H9 (cell line): ENCODE measurements around the gene LRMDA. TPM values are rescaled to one million over a fixed set of nuclear protein-coding genes. Genes with fewer than 3 reads are reported as not detected.

ENCODE experiments used
- DNase-seq: peaks from one replicate; pipeline ENCODE4 v3.0.0-alpha.2; 2017
- H2AFZ ChIP-seq: one replicate; pipeline ENCODE4 v1.6.1; 2013; ENCODE audit warnings: mild to moderate bottlenecking, low read length, control low read depth, moderate library complexity
- H2AK5ac ChIP-seq: 2 replicates; pipeline ENCODE4 v1.6.1; 2013; ENCODE audit warnings: low read length, control low read depth, mixed read lengths; ENCODE audit not compliant: insufficient read length
- H2BK120ac ChIP-seq: one replicate; pipeline ENCODE4 v1.6.1; 2013; ENCODE audit warnings: low read depth, mild to moderate bottlenecking, low read length, control low read depth, inconsistent platforms; ENCODE audit not compliant: poor library complexity, severe bottlenecking
- H2BK12ac ChIP-seq: 2 replicates; pipeline ENCODE4 v1.6.1; 2013; ENCODE audit warnings: low read length, control low read depth, mixed read lengths, low read depth; ENCODE audit not compliant: insufficient read length
- H2BK15ac ChIP-seq: 2 replicates; pipeline ENCODE4 v1.6.1; 2013; ENCODE audit warnings: low read depth, low read length, control low read depth
- H2BK20ac ChIP-seq: one replicate; pipeline ENCODE4 v1.6.1; 2013; ENCODE audit warnings: low read depth, mild to moderate bottlenecking, low read length, control low read depth, inconsistent platforms; ENCODE audit not compliant: poor library complexity, severe bottlenecking
- H2BK5ac ChIP-seq: 2 replicates; pipeline ENCODE4 v1.6.1; 2013; ENCODE audit warnings: low read length, control low read depth, mixed read lengths; ENCODE audit not compliant: insufficient read length
- H3K14ac ChIP-seq: 2 replicates; pipeline ENCODE4 v1.6.1; 2013; ENCODE audit warnings: low read length, control low read depth; ENCODE audit not compliant: insufficient read depth
- H3K18ac ChIP-seq: 2 replicates; pipeline ENCODE4 v1.6.1; 2013; ENCODE audit warnings: low read depth, mild to moderate bottlenecking, mixed read lengths, low read length, control low read depth; ENCODE audit not compliant: insufficient read length
- H3K23ac ChIP-seq: 2 replicates; pipeline ENCODE4 v1.6.1; 2013; ENCODE audit warnings: low read length, control low read depth, mixed read lengths, low read depth; ENCODE audit not compliant: insufficient read length
- H3K23me2 ChIP-seq: 2 replicates; pipeline ENCODE4 v1.6.1; 2013; ENCODE audit warnings: low read depth, mild to moderate bottlenecking, mixed read lengths, low read length, control low read depth; ENCODE audit not compliant: insufficient read length, poor library complexity, severe bottlenecking
- H3K27ac ChIP-seq: 2 replicates; pipeline ENCODE4 v1.5.1; 2013; ENCODE audit warnings: low read length, control low read depth, mixed read lengths, low read depth; ENCODE audit not compliant: insufficient read length
- H3K27me3 ChIP-seq: 2 replicates; pipeline ENCODE4 v1.6.1; 2013; ENCODE audit warnings: low read length, control low read depth, inconsistent platforms; ENCODE audit not compliant: insufficient read depth
- H3K4ac ChIP-seq: 2 replicates; pipeline ENCODE4 v1.6.1; 2013; ENCODE audit warnings: low read depth, mild to moderate bottlenecking, control low read depth, inconsistent platforms, low read length, moderate library complexity
- H3K4me1 ChIP-seq: 2 replicates; pipeline ENCODE4 v1.6.1; 2013; ENCODE audit warnings: low read length, control low read depth, inconsistent platforms; ENCODE audit not compliant: insufficient read depth
- H3K4me2 ChIP-seq: 2 replicates; pipeline ENCODE4 v1.6.1; 2013; ENCODE audit warnings: low read length, control low read depth, mixed read lengths; ENCODE audit not compliant: insufficient read length, insufficient read depth
- H3K56ac ChIP-seq: 2 replicates; pipeline ENCODE4 v1.6.1; 2013; ENCODE audit warnings: low read depth, mild to moderate bottlenecking, mixed read lengths, low read length, control low read depth; ENCODE audit not compliant: insufficient read length
- H3K79me1 ChIP-seq: 2 replicates; pipeline ENCODE4 v1.6.1; 2013; ENCODE audit warnings: low read depth, mild to moderate bottlenecking, moderate library complexity, low read length, control low read depth, inconsistent platforms; ENCODE audit not compliant: insufficient read depth, poor library complexity, severe bottlenecking
- H3K79me2 ChIP-seq: 2 replicates; pipeline ENCODE4 v1.6.1; 2013; ENCODE audit warnings: low read length, control low read depth, inconsistent platforms; ENCODE audit not compliant: insufficient read depth
- H3K9ac ChIP-seq: 2 replicates; pipeline ENCODE4 v1.6.1; 2013; ENCODE audit warnings: low read length, control low read depth, mixed read lengths; ENCODE audit not compliant: insufficient read length; ENCODE audit errors: extremely low read depth
- H3K9me3 ChIP-seq: one replicate; pipeline ENCODE4 v1.6.1; 2013; ENCODE audit warnings: low read depth, low read length, inconsistent platforms; ENCODE audit not compliant: control insufficient read depth
- H3T11ph ChIP-seq: one replicate; pipeline ENCODE4 v1.6.1; 2013; ENCODE audit warnings: mild to moderate bottlenecking, low read length, control low read depth, inconsistent platforms
- H4K20me1 ChIP-seq: one replicate; pipeline ENCODE4 v1.6.1; 2013; ENCODE audit not compliant: control insufficient read depth, insufficient read length, insufficient read depth
- H4K5ac ChIP-seq: 2 replicates; pipeline ENCODE4 v1.6.1; 2013; ENCODE audit warnings: low read depth, mild to moderate bottlenecking, mixed read lengths, low read length, control low read depth; ENCODE audit not compliant: insufficient read length
- H4K8ac ChIP-seq: replicated peaks from 2 replicates; pipeline ENCODE4 v1.6.1; 2013; ENCODE audit warnings: low read length, control low read depth, mixed read lengths, low read depth; ENCODE audit not compliant: insufficient read length
- H4K91ac ChIP-seq: 2 replicates; pipeline ENCODE4 v1.6.1; 2013; ENCODE audit warnings: low read depth, mild to moderate bottlenecking, moderate library complexity, mixed read lengths, low read length, control low read depth; ENCODE audit not compliant: insufficient read length
- H3K27ac Mint-ChIP-seq, 3 experiments: 2 replicates in 2 of 3; 3 replicates in 1 of 3; pipeline ENCODE4 v1.8.0; 2020 to 2021; ENCODE audit warnings: mixed read lengths in 3 of 3, mild to moderate bottlenecking in 1 of 3, moderate library complexity in 1 of 3
- H3K27me3 Mint-ChIP-seq: 2 replicates; pipeline ENCODE4 v1.8.0; 2021; ENCODE audit warnings: low read depth, mild to moderate bottlenecking, moderate library complexity, mixed read lengths
- H3K36me3 Mint-ChIP-seq, 3 experiments: 2 replicates in 2 of 3; 3 replicates in 1 of 3; pipeline ENCODE4 v1.8.0; 2020 to 2021; ENCODE audit warnings: low read depth in 3 of 3, mixed read lengths in 3 of 3; ENCODE audit not compliant: insufficient read depth in 1 of 3
- H3K4me1 Mint-ChIP-seq, 2 experiments: 2 replicates each; pipeline ENCODE4 v1.8.0; 2020; ENCODE audit warnings: mixed read lengths in 2 of 2
- H3K4me3 Mint-ChIP-seq, 2 experiments: 2 replicates in 1 of 2; 3 replicates in 1 of 2; pipeline ENCODE4 v1.8.0; 2020 to 2021; ENCODE audit warnings: mild to moderate bottlenecking in 2 of 2, mixed read lengths in 2 of 2, moderate library complexity in 1 of 2
- H3K9me3 Mint-ChIP-seq, 2 experiments: 2 replicates in 1 of 2; 3 replicates in 1 of 2; pipeline ENCODE4 v1.8.0; 2020; ENCODE audit warnings: mild to moderate bottlenecking in 2 of 2, mixed read lengths in 2 of 2, moderate library complexity in 1 of 2
- CTCF ChIP-seq: fragments of 200-600 bp; sonication (generic); conservative IDR thresholded peaks from 3 replicates; pipeline ENCODE4 v1.8.0; 2021; ENCODE audit warnings: antibody characterized with exemption, mild to moderate bottlenecking
- WGBS: extraction: QIAGEN DNeasy Blood & Tissue Kit; methylation state at CpG from one replicate; pipeline ENCODE4 v1.1.7; 2013; ENCODE audit warnings: missing lambda C conversion rate, low lambda C conversion rate, mixed read lengths; ENCODE audit not compliant: insufficient read length; ENCODE audit errors: extremely low coverage; 5-methylcytosine and 5-hydroxymethylcytosine counted together
- total RNA-seq: library from RNA; stranded (reverse); gene quantifications from 2 replicates; pipeline ENCODE4 v1.2.1, GENCODE V29; 2021

Gene LRMDA
- total RNA-seq, 1 experiment from 2014 or later, result 1.8 TPM

GRCh38 chr10:75761289-75761688 is 329.9 kb downstream of the LRMDA start:
- Histone ChIP-seq H3K23me2 (no peaks in the 10 kb centered on the region), H3T11ph (no peak overlapping the region), H3K23ac (no peak overlapping the region), H3K27ac (no peak overlapping the region), H3K79me2 (no peaks in the 10 kb centered on the region), H2BK120ac (no peak overlapping the region), H2BK20ac (no peak overlapping the region), H2AK5ac (no peak overlapping the region), H3K4ac (no peak overlapping the region), H3K18ac (no peak overlapping the region), H2BK15ac (no peak overlapping the region), H4K8ac (no peak overlapping the region), H4K5ac (no peak overlapping the region), H2AFZ (no peak overlapping the region), H3K14ac (no peak overlapping the region), H3K79me1 (no peaks in the 10 kb centered on the region), H2BK12ac (no peak overlapping the region), H3K27me3 (no peaks in the 10 kb centered on the region), H3K4me2 (no peak overlapping the region), H3K9me3 (no peaks in the 10 kb centered on the region), H3K56ac (no peak overlapping the region), H4K20me1 (no peaks in the 10 kb centered on the region), H3K4me1 (peaks cover 2% of the 10 kb centered on the region; the same call in 1 of the 2 replicates), H2BK5ac (no peak overlapping the region), H3K9ac (no peak overlapping the region), H4K91ac (no peak overlapping the region)
- H3K4me3 Mint-ChIP-seq, result no peak overlapping the region
- no peak for TF ChIP-seq CTCF
- WGBS, result no CpG with 5 or more reads among the region's 2 CpGs
- no peaks in the 10 kb centered on the region; a peak in 1 of 7 replicates for H3K36me3 Mint-ChIP-seq
- H3K27me3 Mint-ChIP-seq, result no peaks in the 10 kb centered on the region; the same call in 1 of the 2 replicates
- no peak for DNase-seq
- H3K4me1 Mint-ChIP-seq, result peaks cover 22 to 34% of the 10 kb centered on the region in 2 experiments
- H3K27ac Mint-ChIP-seq, result no peak overlapping the region
- no peaks in the 10 kb centered on the region for H3K9me3 Mint-ChIP-seq
